T-helper 1 cell (primary cell): ENCODE data around the gene TNC.
"Not testable (repeated sequence)": the region's sequence is repeated elsewhere in the genome, so short reads cannot be mapped to it uniquely, and the experiment has no call there.

ENCODE experiments used
- DNase-seq, 5 donors: peaks; one replicate each; pipeline ENCODE4 v3.0.0-alpha.2; 2012 to 2020

The TNC gene

GRCh38 chr9:115134941-115135340 lies 17.0 kb upstream of the TNC start:
- DNase-seq: no peak

GRCh38 chr9:115133649-115134048 lies 15.7 kb upstream of the TNC start:
- DNase-seq: no peak

- DNase-seq: no peak
Measured at GRCh38 chr9:115132648-115133047, 14.7 kb upstream of the TNC start.

GRCh38 chr9:115130176-115130575 lies 12.2 kb upstream of the TNC start:
- DNase-seq: no peak

GRCh38 chr9:115128726-115129125 lies 10.8 kb upstream of the TNC start:
- DNase-seq: not testable (repeated sequence)

GRCh38 chr9:115127191-115127817 lies 9.3 kb upstream of the TNC start:
- DNase-seq: no peak

GRCh38 chr9:115126404-115126803 lies 8.4 kb upstream of the TNC start:
- no peak for DNase-seq

- DNase-seq: no peak
Measured at GRCh38 chr9:115122937-115123336, 5.0 kb upstream of the TNC start.

GRCh38 chr9:115121181-115121580 lies 3.2 kb upstream of the TNC start:
- no peak for DNase-seq

GRCh38 chr9:115118879-115119218 lies 892 bp upstream of the TNC start:
- no peak for DNase-seq

GRCh38 chr9:115116421-115117284 lies 1.3 kb downstream of the TNC start:
- DNase-seq: no peak

- DNase-seq: no peak
Measured at GRCh38 chr9:115115924-115116323, 2.0 kb downstream of the TNC start.

- no peak for DNase-seq
Measured at GRCh38 chr9:115115117-115115880, 2.7 kb downstream of the TNC start.

GRCh38 chr9:115114546-115114945 lies 3.4 kb downstream of the TNC start:
- no peak for DNase-seq

- no peak for DNase-seq
Measured at GRCh38 chr9:115114084-115114483, 3.9 kb downstream of the TNC start.

- DNase-seq: no peak
Measured at GRCh38 chr9:115111874-115112273, 6.1 kb downstream of the TNC start.

GRCh38 chr9:115109486-115109885 lies 8.5 kb downstream of the TNC start:
- no peak for DNase-seq

GRCh38 chr9:115107701-115108100 lies 10.3 kb downstream of the TNC start:
- DNase-seq: no peak

- DNase-seq: no peak
Measured at GRCh38 chr9:115106642-115107041, 11.3 kb downstream of the TNC start.

- no peak for DNase-seq
Measured at GRCh38 chr9:115106001-115106400, 12.0 kb downstream of the TNC start.

- no peak for DNase-seq
Measured at GRCh38 chr9:115104908-115105307, 13.0 kb downstream of the TNC start.

GRCh38 chr9:115103746-115104477 lies 14.0 kb downstream of the TNC start:
- no peak for DNase-seq

GRCh38 chr9:115099901-115100300 lies 18.1 kb downstream of the TNC start:
- no peak for DNase-seq
